A673 (cell line): ENCODE measurements around the gene ARHGEF4.

ENCODE experiments used
- EZH2 ChIP-seq: fragments of 200-600 bp; sonication (generic); IDR thresholded peaks from 2 replicates; pipeline ENCODE4 v1.6.1; 2017; ENCODE audit warnings: borderline replicate concordance, low read depth, mild to moderate bottlenecking, mixed read lengths, antibody characterized with exemption, low read length; ENCODE audit not compliant: poor library complexity, severe bottlenecking
- TF ChIP-seq, protein P1 (sequence below): fragments of 300-800, 200-600 bp; sonication (generic); conservative IDR thresholded peaks from 2 replicates; pipeline ENCODE4 v1.5.1; 2017; ENCODE audit warnings: low read depth, mild to moderate bottlenecking, antibody characterized with exemption, low read length, moderate library complexity, mixed read lengths

DNA sequence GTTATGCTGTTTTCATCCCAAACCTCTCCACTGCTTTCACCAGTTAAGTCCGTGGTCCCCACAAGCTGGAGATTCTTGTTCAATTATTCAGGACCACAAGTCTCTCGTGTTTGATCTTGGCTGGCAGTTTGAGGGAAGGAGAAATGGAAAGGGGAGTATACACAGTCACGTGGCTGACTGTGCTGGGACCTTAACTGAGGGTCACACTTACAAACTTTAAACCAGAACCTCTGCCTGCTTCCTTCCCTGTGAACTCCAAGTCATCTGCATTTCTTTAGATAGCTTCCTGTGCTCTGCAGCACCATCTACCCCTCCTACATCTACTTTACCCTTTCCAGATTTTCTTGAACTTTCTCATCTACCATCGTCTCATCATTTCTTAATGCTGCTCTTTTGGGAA lies 91.7 kb downstream of the ARHGEF4 start:
- TF ChIP-seq, protein P1, sequence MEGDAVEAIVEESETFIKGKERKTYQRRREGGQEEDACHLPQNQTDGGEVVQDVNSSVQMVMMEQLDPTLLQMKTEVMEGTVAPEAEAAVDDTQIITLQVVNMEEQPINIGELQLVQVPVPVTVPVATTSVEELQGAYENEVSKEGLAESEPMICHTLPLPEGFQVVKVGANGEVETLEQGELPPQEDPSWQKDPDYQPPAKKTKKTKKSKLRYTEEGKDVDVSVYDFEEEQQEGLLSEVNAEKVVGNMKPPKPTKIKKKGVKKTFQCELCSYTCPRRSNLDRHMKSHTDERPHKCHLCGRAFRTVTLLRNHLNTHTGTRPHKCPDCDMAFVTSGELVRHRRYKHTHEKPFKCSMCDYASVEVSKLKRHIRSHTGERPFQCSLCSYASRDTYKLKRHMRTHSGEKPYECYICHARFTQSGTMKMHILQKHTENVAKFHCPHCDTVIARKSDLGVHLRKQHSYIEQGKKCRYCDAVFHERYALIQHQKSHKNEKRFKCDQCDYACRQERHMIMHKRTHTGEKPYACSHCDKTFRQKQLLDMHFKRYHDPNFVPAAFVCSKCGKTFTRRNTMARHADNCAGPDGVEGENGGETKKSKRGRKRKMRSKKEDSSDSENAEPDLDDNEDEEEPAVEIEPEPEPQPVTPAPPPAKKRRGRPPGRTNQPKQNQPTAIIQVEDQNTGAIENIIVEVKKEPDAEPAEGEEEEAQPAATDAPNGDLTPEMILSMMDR, result no peak
- TF ChIP-seq EZH2, result no peak
